ENCODE results near the gene TMEM252.

Gene TMEM252

DNA sequence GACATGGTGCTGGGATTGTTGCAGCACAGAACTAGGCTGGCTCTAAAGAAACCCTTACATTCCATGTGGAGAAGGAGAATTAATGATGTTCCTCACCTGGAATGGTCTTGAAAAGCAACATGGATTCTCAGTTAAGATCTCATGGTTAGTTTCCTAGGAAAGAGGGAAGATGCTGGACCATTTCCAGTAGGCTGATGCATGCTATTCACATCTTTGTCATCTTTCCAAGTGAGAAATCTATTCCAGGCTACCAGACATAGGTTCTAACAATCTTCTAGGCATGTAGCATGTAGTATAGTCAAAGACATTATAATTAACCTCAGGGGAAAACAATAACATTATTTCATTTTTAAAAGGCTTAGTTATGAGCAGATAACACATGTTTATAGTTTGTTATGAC lies 44.3 kb downstream of the TMEM252 start:
- no peak for DNase-seq

DNA sequence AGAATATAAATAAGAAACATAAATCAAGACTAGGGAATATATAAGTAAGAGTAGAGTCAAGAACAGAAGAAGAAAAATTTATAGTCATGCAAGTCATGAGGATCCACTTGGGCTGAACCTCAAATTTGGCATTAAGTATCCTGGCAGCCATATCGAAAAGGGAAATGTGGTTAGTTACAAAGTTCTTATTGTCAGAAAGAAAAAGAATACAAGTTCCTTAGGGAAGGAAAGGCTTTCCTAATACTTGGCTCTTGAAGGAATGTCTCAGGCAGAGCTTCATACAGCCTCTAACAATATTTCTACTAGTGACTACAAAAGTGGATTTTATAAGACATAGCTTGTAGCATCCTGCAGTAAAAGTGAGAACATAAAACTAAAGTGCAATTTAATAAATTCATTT lies 45.4 kb downstream of the TMEM252 start:
- DNase-seq, result no peak

DNA sequence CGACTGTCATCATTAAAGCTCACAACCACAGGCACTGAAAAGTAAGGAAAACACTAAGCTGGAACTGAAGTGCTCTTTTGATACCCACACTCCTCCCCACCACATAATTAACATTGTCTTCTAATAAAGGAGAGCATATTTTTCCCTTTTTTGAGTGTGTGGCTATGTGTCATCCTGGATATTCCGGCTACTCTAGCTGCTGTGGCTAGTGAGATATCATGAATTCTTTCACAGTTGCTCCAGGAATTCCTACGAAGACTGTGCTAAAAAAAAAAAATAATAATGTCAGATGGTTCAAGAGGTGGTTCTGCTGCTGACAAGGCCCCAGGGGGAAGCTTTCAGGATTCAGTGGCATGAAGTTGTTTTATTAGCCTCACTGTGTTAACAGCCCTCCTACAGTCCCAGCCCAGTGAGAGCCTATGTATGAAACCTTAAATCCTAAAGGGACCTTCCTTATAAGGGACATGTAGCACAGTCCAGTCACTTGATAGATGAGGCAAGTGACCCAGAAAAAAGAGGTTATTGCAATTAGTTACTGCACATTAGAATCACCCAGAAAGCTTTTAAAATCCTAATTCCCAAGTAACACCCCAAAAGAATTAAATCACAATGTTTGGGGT lies 46.6 kb downstream of the TMEM252 start:
- DNase-seq, result no peak

GRCh38 chr9:68493541-68493940 lies 47.1 kb downstream of the TMEM252 start:
- no peak for DNase-seq

- no peak for DNase-seq
Measured at GRCh38 chr9:68492806-68493205, 47.9 kb downstream of the TMEM252 start.

DNA sequence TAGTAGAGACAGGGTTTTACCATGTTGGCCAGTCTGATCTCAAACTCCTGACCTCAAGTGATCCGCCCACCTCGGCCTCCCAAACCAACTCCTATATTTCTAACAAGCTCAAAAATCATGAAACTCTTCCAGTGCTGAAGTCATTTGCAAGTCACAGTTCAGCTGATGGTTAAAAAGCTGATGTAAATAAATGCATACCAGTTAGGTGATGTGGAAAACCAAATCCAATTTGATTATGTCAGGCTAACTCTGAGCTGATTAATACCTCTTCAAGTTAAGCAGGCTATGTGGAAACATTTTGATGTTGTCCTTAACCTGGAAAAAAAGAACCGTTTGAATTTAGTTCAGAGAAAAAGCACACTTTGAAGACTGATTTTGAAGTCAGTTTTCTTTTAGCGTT lies 51.0 kb downstream of the TMEM252 start:
- DNase-seq, result no peak

DNA sequence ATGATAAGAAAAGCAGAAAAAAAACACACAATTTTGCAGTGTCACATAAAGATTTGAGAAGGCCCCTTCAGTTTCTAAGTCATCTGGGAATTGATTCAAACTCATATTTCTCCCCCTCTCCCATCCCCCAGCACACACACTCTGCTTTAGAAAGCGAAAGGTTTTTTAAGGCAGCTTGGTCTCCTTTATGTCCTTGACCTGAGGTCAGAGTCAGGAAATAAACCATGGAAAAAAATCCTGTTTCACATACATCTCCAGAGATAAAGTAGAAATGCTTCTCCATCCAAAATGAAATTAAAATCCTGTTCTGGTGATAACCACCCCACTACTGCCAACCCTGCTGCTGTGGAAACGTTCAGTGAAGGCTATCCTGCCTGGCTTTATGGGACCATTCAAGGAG lies 52.6 kb downstream of the TMEM252 start:
- no peak for DNase-seq

All from hematopoietic multipotent progenitor cell treated with erythropoietin and hydrocortisone succinate and interleukin-3 and kit ligand, for 4 days (in vitro differentiated cells).